Hepatocyte (in vitro differentiated cells): Measurements from ENCODE around the gene SPTBN5.

Experiments
- CTCF ChIP-seq: fragments of 200-600 bp; sonication (generic); IDR thresholded peaks from 2 replicates; pipeline ENCODE4 v1.5.1; 2016; ENCODE audit warnings: antibody characterized with exemption, mild to moderate bottlenecking; ENCODE audit not compliant: poor library complexity
- EZH2phosphoT487 ChIP-seq: fragments of 200-600 bp; sonication (generic); IDR thresholded peaks from one replicate; pipeline ENCODE4 v1.6.1; 2018; ENCODE audit warnings: antibody characterized with exemption, mild to moderate bottlenecking, low read depth, moderate library complexity; ENCODE audit not compliant: unreplicated experiment, severe bottlenecking

- TF ChIP-seq EZH2phosphoT487 = no peak
- TF ChIP-seq CTCF = no peak
Observed at GRCh38 chr15:41857316-41857715, 36.5 kb downstream of the SPTBN5 start.
